ENCODE results near the gene TDRKH. TPM values are rescaled to one million over a fixed set of nuclear protein-coding genes. Genes with fewer than 3 reads are reported as not detected.

The TDRKH gene
- total and polyA plus RNA-seq, 2 of the 13 experiments (the other 11 are each of a cell fraction or from before 2014, with no cell fraction given) = 3.9 to 5.4 TPM

- peak; percentile 70 for TF ChIP-seq UBTF (CRISPR knock-in tag; IDR thresholded peaks at IDR 0.05)
- TF ChIP-seq RORA (CRISPR knock-in tag; IDR thresholded peaks at IDR 0.05) = no peak
- no peak for TF ChIP-seq HIC2 (CRISPR knock-in tag; IDR thresholded peaks at IDR 0.05; ENCODE audit: low read depth)
- TF ChIP-seq ZFY (CRISPR knock-in tag; IDR thresholded peaks at IDR 0.05) = 0 out of 2 replicates have a peak, but pooled peaks have one; percentile 49
- TF ChIP-seq PAWR (CRISPR knock-in tag; IDR thresholded peaks at IDR 0.05; ENCODE audit: borderline replicate concordance) = no peak
- peak; percentile 56; the same call in 1 of the 2 replicates for TF ChIP-seq REPIN1 (CRISPR knock-in tag; IDR thresholded peaks at IDR 0.05; ENCODE audit: borderline replicate concordance, low read depth)
- no peak for TF ChIP-seq FOXP4 (CRISPR knock-in tag; IDR thresholded peaks at IDR 0.05)
- no peak for TF ChIP-seq ZNF510 (CRISPR knock-in tag; IDR thresholded peaks at IDR 0.05; ENCODE audit: low read depth)
- no peak for TF ChIP-seq KDM6A (CRISPR knock-in tag; IDR thresholded peaks at IDR 0.05; ENCODE audit: low read depth)
- no peak for TF ChIP-seq ARNT2 (CRISPR knock-in tag; IDR thresholded peaks at IDR 0.05; ENCODE audit: low read depth)
- no peak for TF ChIP-seq CC2D1A (CRISPR knock-in tag; IDR thresholded peaks at IDR 0.05)
- peak; percentile 42; the same call in 1 of the 2 replicates for TF ChIP-seq ZNF263 (CRISPR knock-in tag; IDR thresholded peaks at IDR 0.05)
- no peak for TF ChIP-seq ZNF430 (CRISPR knock-in tag; IDR thresholded peaks at IDR 0.05)
- TF ChIP-seq TBP (CRISPR knock-in tag; IDR thresholded peaks at IDR 0.05) = no peak
- no peak for TF ChIP-seq GTF3A (CRISPR knock-in tag; conservative IDR thresholded peaks at IDR 0.05)
- TF ChIP-seq ZUFSP (CRISPR knock-in tag; IDR thresholded peaks at IDR 0.05; ENCODE audit: borderline replicate concordance) = no peak
- no peak for TF ChIP-seq AGO1 (IDR thresholded peaks at IDR 0.05; ENCODE audit: low read depth, low read length, poor library complexity, severe bottlenecking)
- no peak for TF ChIP-seq MAF1 (CRISPR knock-in tag; IDR thresholded peaks at IDR 0.05; ENCODE audit: borderline replicate concordance)
Observed at GRCh38 chr1:151839457-151840403, 49.4 kb upstream of the TDRKH start, which contains the start of gene C2CD4D (continued).
